Measurements from ENCODE around the gene SND1.
A peak's percentile ranks its signal among the peaks of the same experiment; 100 is the strongest.

Gene SND1

DNA sequence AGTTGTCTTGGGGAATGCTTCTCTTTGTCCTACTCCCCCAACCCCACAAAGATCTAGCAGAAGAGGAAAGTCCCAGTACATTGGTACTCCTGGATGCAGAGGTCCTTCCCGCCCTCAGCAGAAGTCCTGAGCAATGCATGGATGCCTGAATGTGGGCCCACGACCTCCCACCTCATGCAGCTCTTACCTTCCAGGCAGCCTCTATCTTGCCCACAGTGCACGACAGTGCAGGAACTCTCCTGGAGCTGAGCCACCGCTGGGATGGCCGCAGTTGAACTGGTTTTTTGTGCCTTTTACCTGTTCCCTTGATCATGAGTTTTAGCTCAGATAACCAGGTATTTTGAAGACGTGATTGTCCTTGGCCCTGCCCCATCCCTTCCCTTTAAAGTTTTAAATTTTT lies 341.3 kb downstream of the SND1 start:
- TF ChIP-seq, protein P1, sequence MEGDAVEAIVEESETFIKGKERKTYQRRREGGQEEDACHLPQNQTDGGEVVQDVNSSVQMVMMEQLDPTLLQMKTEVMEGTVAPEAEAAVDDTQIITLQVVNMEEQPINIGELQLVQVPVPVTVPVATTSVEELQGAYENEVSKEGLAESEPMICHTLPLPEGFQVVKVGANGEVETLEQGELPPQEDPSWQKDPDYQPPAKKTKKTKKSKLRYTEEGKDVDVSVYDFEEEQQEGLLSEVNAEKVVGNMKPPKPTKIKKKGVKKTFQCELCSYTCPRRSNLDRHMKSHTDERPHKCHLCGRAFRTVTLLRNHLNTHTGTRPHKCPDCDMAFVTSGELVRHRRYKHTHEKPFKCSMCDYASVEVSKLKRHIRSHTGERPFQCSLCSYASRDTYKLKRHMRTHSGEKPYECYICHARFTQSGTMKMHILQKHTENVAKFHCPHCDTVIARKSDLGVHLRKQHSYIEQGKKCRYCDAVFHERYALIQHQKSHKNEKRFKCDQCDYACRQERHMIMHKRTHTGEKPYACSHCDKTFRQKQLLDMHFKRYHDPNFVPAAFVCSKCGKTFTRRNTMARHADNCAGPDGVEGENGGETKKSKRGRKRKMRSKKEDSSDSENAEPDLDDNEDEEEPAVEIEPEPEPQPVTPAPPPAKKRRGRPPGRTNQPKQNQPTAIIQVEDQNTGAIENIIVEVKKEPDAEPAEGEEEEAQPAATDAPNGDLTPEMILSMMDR (IDR thresholded peaks at IDR 0.05; ENCODE audit: low read depth, low read length, missing control alignments): no peak
- in situ Hi-C loops (cut with HindIII; ENCODE audit: low sequenced_read_pairs): no loop called here
- no peak overlapping the region for H3K4me3 ChIP-seq (ENCODE audit: low read depth, low read length)
- DNase-seq (ENCODE audit: low read depth): no peak

DNA sequence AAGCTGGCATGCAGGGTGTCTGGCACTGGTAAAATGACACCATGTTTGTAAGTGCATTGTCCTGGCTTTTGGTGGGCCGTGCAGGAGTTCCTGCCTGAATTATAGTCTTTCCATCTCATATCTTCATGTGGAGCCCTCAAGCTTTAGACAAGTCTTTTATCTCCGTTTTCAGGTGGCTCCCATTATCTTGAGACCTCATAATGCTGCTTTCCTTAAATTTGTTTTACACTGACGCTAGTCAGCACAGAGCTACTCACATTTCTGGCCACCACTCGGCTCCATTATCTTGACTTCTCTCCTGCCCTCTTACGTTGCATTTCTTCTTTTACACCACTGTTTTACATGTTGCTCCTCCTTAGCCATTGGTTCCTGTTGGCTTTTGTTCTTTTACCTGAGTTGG lies 342.0 kb downstream of the SND1 start:
- H3K4me3 ChIP-seq (ENCODE audit: low read depth, low read length): no peak overlapping the region
- in situ Hi-C loops (cut with HindIII; ENCODE audit: low sequenced_read_pairs): no loop called here
- no peak for DNase-seq (ENCODE audit: low read depth)
- TF ChIP-seq, protein P1 (IDR thresholded peaks at IDR 0.05; ENCODE audit: low read depth, low read length, missing control alignments): no peak

DNA sequence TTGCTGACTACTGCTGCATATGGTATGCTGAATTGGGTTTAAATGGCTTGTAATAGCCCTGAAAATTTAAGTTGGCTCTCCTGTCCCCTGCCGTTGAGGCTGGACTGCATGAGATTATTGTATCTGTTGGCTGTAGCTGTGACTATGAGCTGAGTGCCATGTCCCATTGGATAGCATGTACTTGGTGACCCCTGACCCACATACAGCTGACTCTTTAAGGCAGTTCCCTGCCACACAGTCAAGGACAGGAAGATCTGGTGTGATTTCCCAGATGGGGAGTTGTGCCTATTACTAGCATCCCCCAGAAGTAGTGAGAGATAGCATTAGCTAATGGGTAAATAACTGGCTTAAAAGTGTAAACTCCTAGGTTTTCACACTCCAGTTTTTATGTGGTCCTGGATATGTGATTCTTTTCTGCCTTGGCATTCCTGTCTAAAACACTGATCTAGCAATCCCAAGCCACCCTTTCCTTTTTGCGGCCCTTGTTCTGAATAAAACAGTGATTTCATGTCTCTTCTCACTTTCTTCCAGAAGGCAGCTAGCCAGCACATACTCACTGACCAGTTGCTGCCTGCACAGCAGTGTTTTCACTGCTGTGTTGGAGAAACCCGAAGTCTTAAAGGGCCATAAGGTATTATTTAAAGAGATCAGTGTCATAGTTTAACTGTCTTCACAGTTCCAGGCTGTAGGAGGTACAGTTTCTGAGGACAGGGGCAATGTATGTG lies 343.3 kb downstream of the SND1 start:
- H3K4me3 ChIP-seq (ENCODE audit: low read depth, low read length): no peak overlapping the region
- DNase-seq (ENCODE audit: low read depth): peak; percentile 32
- in situ Hi-C loops (cut with HindIII; ENCODE audit: low sequenced_read_pairs): no loop called here
- TF ChIP-seq, protein P1 (IDR thresholded peaks at IDR 0.05; ENCODE audit: low read depth, low read length, missing control alignments): no peak

DNA sequence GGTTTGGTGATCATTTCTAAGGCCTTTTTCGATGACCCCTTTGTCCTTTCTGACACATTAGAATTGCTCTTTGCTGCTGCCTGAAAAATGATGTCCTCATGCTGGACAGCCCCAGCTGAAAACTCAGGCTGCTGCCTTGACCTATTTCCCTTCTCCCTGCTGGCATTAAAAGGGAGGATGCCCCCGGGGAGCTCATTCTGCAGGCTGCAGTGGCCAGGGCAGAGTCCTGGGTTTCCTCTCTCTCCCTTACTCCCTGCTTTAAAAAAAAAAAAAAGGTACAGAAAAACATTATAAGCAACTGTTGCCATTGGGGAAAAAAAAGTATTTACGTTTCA lies 343.9 kb downstream of the SND1 start:
- no peak overlapping the region for H3K4me3 ChIP-seq (ENCODE audit: low read depth, low read length)
- TF ChIP-seq, protein P1 (IDR thresholded peaks at IDR 0.05; ENCODE audit: low read depth, low read length, missing control alignments): no peak
- in situ Hi-C loops (cut with HindIII; ENCODE audit: low sequenced_read_pairs): no loop called here
- DNase-seq (ENCODE audit: low read depth): no peak

DNA sequence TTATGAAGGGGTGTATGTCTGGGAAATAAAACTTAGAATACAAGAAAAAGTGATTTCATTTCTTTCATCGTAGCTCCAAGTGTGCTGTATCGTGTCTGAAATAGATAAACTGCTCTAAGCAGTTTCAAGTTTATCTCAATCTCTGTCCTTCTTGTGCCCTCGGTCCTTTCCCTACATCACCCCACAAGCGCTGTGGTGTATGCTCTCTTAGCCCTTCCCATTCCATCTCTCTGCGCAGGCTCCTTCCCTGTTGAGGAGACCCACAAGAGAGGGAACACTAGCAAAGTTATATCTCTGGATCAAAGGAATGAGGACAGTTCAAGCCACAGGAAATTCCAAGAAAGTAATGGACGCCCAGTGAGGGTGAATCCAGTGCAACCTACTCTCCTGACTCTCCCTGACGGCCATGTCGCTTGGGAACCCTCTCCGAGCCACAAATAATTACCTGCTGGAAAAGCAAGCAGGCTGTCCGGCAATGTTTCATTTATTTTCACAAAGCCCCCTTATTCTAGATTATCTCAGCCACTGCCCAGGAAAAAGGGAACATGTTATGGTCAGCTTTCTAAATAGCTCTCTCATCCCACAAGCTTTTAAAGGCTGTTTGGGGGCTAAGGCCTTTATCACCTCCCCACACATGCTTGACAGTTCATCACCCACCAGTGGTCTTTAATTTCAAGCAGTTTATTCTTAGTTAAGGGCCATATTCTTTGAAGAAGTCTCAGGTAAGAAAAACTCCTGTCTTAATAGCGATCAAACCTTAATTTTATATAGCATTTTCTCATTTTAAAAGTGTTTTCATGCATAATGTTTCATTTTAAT lies 344.5 kb downstream of the SND1 start:
- DNase-seq (ENCODE audit: low read depth): no peak
- in situ Hi-C loops (cut with HindIII; ENCODE audit: low sequenced_read_pairs): no loop called here
- H3K4me3 ChIP-seq (ENCODE audit: low read depth, low read length): no peak overlapping the region
- TF ChIP-seq, protein P1 (IDR thresholded peaks at IDR 0.05; ENCODE audit: low read depth, low read length, missing control alignments): no peak

DNA sequence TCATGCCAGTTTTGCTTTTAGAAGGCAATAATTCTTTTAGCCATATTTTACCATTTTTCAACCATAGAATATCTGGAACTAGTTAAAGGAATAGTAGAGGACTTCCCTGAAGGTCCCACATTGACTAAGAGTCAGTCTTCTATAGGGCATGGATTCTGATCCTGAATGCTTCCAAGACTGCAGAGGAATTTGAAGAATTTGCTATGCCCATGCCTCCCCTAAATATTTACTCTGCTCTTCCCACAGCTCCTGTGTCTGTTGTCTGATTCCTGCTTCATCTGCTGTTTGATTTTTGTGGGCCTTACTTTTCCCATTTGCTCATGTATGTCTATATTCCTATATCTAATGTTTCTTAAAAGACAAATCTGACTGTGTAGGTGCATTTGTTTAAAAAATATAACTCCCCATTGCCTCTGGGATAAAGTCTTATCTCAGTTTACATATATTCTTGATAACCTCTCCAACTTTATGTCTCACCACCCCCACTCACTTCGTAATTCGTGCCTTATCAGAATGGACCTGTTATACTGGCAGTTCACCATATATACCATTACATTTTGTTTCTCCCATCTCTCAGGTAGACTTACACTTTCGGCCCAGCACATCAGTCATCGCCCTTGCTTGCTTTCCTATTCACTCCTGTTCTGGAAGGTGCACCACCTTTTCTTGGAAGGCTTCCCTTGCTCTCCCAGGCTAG lies 345.4 kb downstream of the SND1 start:
- H3K4me3 ChIP-seq (ENCODE audit: low read depth, low read length): no peak overlapping the region
- no peak for DNase-seq (ENCODE audit: low read depth)
- in situ Hi-C loops (cut with HindIII; ENCODE audit: low sequenced_read_pairs): no loop called here
- TF ChIP-seq, protein P1 (IDR thresholded peaks at IDR 0.05; ENCODE audit: low read depth, low read length, missing control alignments): no peak

Data from astrocyte of the cerebellum (primary cell).